ENCODE measurements around the gene FOXK1.
"Not testable (repeated sequence)": the region's sequence is repeated elsewhere in the genome, so short reads cannot be mapped to it uniquely, and the experiment has no call there.

FOXK1 gene

GRCh38 chr7:4801839-4802231, 119.7 kb downstream of the FOXK1 start:
- DNase-seq, result no peak

- not testable (repeated sequence) for DNase-seq
These were observed 120.5 kb downstream of the FOXK1 start for GRCh38 chr7:4802577-4802976.

GRCh38 chr7:4803397-4804241, 121.5 kb downstream of the FOXK1 start:
- DNase-seq, result peak in 1 of 2 experiments; percentile 60

GRCh38 chr7:4805110-4805983, 123.3 kb downstream of the FOXK1 start:
- no peak for DNase-seq

- DNase-seq, result no peak
These were observed 123.8 kb downstream of the FOXK1 start for GRCh38 chr7:4805984-4806300.

- no peak for DNase-seq
These were observed 125.0 kb downstream of the FOXK1 start for GRCh38 chr7:4806983-4807597.

GRCh38 chr7:4807598-4808016, 125.5 kb downstream of the FOXK1 start:
- no peak for DNase-seq

- no peak for DNase-seq
These were observed 125.9 kb downstream of the FOXK1 start for GRCh38 chr7:4808026-4808425.

GRCh38 chr7:4808565-4808964, 126.5 kb downstream of the FOXK1 start:
- DNase-seq, result no peak

- no peak for DNase-seq
These were observed 127.0 kb downstream of the FOXK1 start for GRCh38 chr7:4809091-4809591.

GRCh38 chr7:4809666-4810065, 127.6 kb downstream of the FOXK1 start:
- no peak for DNase-seq

GRCh38 chr7:4814433-4814832, 132.3 kb downstream of the FOXK1 start:
- no peak for DNase-seq

- DNase-seq, result no peak
These were observed 133.0 kb downstream of the FOXK1 start for GRCh38 chr7:4815121-4815520.

- no peak for DNase-seq
These were observed 133.7 kb downstream of the FOXK1 start for GRCh38 chr7:4815609-4816418.

GRCh38 chr7:4816419-4817080, 134.5 kb downstream of the FOXK1 start:
- DNase-seq, result no peak

- no peak for DNase-seq
These were observed 135.2 kb downstream of the FOXK1 start for GRCh38 chr7:4817178-4817901.

GRCh38 chr7:4818000-4818794, 136.1 kb downstream of the FOXK1 start:
- no peak for DNase-seq

GRCh38 chr7:4819560-4820404, 137.7 kb downstream of the FOXK1 start:
- DNase-seq, result no peak

- DNase-seq, result no peak
These were observed 138.4 kb downstream of the FOXK1 start for GRCh38 chr7:4820405-4820966.

Data from NCI-H526 (cell line).